ENCODE data around the gene RPS6KA5. TPM values are rescaled to one million over a fixed set of nuclear protein-coding genes. Genes with fewer than 3 reads are reported as not detected.

The RPS6KA5 gene
- total RNA-seq, 1 experiment from 2014 or later, result 3.8 TPM

DNA sequence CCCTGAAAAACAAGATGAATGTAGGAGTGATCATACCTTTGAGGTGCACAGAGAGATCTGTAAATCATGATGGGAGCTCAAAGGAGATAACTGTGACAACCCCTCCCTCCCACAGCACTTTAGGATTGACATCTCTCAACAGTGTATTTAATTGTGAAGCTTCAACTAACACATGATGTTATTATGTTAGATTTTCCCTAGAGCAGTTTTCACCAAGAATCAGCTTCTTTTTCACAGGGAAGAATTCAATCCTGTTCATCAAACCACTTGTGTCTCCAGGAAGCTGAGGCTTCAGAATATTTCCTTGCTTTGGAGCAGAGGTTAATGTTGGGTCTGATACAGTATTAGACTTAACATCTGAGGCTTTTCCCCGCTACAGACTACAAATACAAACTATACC is 11.8 kb downstream of the RPS6KA5 start:
- no peak overlapping the region for H4K91ac ChIP-seq (ENCODE audit: insufficient read length, low read depth, low read length)
- H2BK12ac ChIP-seq (ENCODE audit: insufficient read length, low read depth, low read length), result no peak overlapping the region
- Mint-ChIP-seq H3K27me3 (ENCODE audit: low read depth) (no peaks in the 10 kb centered on the region), H3K4me3 (no peak overlapping the region), H3K9me3 (no peaks in the 10 kb centered on the region), H3K27ac (no peak overlapping the region), H3K4me1 (peaks cover 8% of the 10 kb centered on the region in 2 experiments), H3K36me3 (ENCODE audit: insufficient read depth in 1 of 3, low read depth in 3 of 3) (no peaks in the 10 kb centered on the region)
- H3K79me2 ChIP-seq (ENCODE audit: insufficient read depth, low read length), result no peaks in the 10 kb centered on the region
- H3K4me1 ChIP-seq (ENCODE audit: insufficient read depth, low read length), result no peaks in the 10 kb centered on the region
- no peak overlapping the region for H3K9ac ChIP-seq (ENCODE audit: extremely low read depth, insufficient read length, low read length)
- no peaks in the 10 kb centered on the region for H3K79me1 ChIP-seq (ENCODE audit: insufficient read depth, low read depth, low read length, poor library complexity, severe bottlenecking)
- TF ChIP-seq, protein P1, sequence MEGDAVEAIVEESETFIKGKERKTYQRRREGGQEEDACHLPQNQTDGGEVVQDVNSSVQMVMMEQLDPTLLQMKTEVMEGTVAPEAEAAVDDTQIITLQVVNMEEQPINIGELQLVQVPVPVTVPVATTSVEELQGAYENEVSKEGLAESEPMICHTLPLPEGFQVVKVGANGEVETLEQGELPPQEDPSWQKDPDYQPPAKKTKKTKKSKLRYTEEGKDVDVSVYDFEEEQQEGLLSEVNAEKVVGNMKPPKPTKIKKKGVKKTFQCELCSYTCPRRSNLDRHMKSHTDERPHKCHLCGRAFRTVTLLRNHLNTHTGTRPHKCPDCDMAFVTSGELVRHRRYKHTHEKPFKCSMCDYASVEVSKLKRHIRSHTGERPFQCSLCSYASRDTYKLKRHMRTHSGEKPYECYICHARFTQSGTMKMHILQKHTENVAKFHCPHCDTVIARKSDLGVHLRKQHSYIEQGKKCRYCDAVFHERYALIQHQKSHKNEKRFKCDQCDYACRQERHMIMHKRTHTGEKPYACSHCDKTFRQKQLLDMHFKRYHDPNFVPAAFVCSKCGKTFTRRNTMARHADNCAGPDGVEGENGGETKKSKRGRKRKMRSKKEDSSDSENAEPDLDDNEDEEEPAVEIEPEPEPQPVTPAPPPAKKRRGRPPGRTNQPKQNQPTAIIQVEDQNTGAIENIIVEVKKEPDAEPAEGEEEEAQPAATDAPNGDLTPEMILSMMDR (conservative IDR thresholded peaks at IDR 0.05), result no peak
- no peak overlapping the region for H3K23ac ChIP-seq (ENCODE audit: insufficient read length, low read depth, low read length)
- H3K18ac ChIP-seq (ENCODE audit: insufficient read length, low read depth, low read length), result no peak overlapping the region
- no peak overlapping the region for H2BK120ac ChIP-seq (ENCODE audit: low read depth, low read length, poor library complexity, severe bottlenecking)
- no peak overlapping the region for H3K27ac ChIP-seq (ENCODE audit: insufficient read length, low read depth, low read length)
- H2AFZ ChIP-seq (ENCODE audit: low read length), result no peak overlapping the region
- no peak overlapping the region for H2BK15ac ChIP-seq (ENCODE audit: low read depth, low read length)
- no peak overlapping the region for H3K4me2 ChIP-seq (ENCODE audit: insufficient read depth, insufficient read length, low read length)
- no peaks in the 10 kb centered on the region for H3K23me2 ChIP-seq (ENCODE audit: insufficient read length, low read depth, low read length, poor library complexity, severe bottlenecking)
- H3K14ac ChIP-seq (ENCODE audit: insufficient read depth, low read length), result no peak overlapping the region
- no peak overlapping the region for H3K56ac ChIP-seq (ENCODE audit: insufficient read length, low read depth, low read length)
- H4K20me1 ChIP-seq (ENCODE audit: control insufficient read depth, insufficient read depth, insufficient read length), result no peaks in the 10 kb centered on the region
- H3K9me3 ChIP-seq (ENCODE audit: control insufficient read depth, low read depth, low read length), result no peaks in the 10 kb centered on the region
- no peaks in the 10 kb centered on the region for H3K27me3 ChIP-seq (ENCODE audit: insufficient read depth, low read length)
- H2BK20ac ChIP-seq (ENCODE audit: low read depth, low read length, poor library complexity, severe bottlenecking), result no peak overlapping the region
- no CpG with 5 or more reads among the region's 1 CpG for WGBS (ENCODE audit: extremely low coverage, insufficient read length, low lambda C conversion rate)
- no peak overlapping the region for H2BK5ac ChIP-seq (ENCODE audit: insufficient read length, low read length)
- H4K8ac ChIP-seq (replicated peaks; ENCODE audit: insufficient read length, low read depth, low read length), result no peak overlapping the region
- H2AK5ac ChIP-seq (ENCODE audit: insufficient read length, low read length), result no peak overlapping the region
- no peak overlapping the region for H4K5ac ChIP-seq (ENCODE audit: insufficient read length, low read depth, low read length)
- no peak overlapping the region for H3K4ac ChIP-seq (ENCODE audit: low read depth, low read length)
- H3T11ph ChIP-seq (ENCODE audit: low read length), result no peak overlapping the region
- DNase-seq, result no peak
